ENCODE results near the gene CCDC7. TPM values are rescaled to one million over a fixed set of nuclear protein-coding genes. Genes with fewer than 3 reads are reported as not detected.

CCDC7 gene
- total and polyA plus RNA-seq, 12 donors: 1.8 to 31.2 (median 16.9) TPM

GRCh38 chr10:32433542-32433941 lies 12.4 kb upstream of the CCDC7 start:
- no peak overlapping the region for H3K4me3 ChIP-seq

GRCh38 chr10:32436215-32436614 lies 9.7 kb upstream of the CCDC7 start:
- Histone ChIP-seq H3K9me3 (replicated peaks in 1 of 3) (no peaks in the 10 kb centered on the region), H3K4me1 (replicated peaks in 1 of 2) (no peaks in the 10 kb centered on the region), H3K36me3 (replicated peaks in 1 of 2) (no peaks in the 10 kb centered on the region), H3K4me3 (no peak overlapping the region), H3K27me3 (no peaks in the 10 kb centered on the region), H3K27ac (no peak overlapping the region)
- intact Hi-C loops (cut with DNase I): no loop called here
- DNase-seq: no peak
- TF ChIP-seq POLR2A (IDR thresholded peaks at IDR 0.05): no peak
- TF ChIP-seq, protein P1, sequence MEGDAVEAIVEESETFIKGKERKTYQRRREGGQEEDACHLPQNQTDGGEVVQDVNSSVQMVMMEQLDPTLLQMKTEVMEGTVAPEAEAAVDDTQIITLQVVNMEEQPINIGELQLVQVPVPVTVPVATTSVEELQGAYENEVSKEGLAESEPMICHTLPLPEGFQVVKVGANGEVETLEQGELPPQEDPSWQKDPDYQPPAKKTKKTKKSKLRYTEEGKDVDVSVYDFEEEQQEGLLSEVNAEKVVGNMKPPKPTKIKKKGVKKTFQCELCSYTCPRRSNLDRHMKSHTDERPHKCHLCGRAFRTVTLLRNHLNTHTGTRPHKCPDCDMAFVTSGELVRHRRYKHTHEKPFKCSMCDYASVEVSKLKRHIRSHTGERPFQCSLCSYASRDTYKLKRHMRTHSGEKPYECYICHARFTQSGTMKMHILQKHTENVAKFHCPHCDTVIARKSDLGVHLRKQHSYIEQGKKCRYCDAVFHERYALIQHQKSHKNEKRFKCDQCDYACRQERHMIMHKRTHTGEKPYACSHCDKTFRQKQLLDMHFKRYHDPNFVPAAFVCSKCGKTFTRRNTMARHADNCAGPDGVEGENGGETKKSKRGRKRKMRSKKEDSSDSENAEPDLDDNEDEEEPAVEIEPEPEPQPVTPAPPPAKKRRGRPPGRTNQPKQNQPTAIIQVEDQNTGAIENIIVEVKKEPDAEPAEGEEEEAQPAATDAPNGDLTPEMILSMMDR (IDR thresholded peaks at IDR 0.05): no peak

More at GRCh38 chr10:32433542-32433941, 12.4 kb upstream of the CCDC7 start:
- intact Hi-C loops (cut with DNase I): no loop called here
- no peak overlapping the region for H3K27ac ChIP-seq
- H3K27me3 ChIP-seq: no peaks in the 10 kb centered on the region
- no peak for TF ChIP-seq POLR2A (IDR thresholded peaks at IDR 0.05)
- TF ChIP-seq, protein P1 (IDR thresholded peaks at IDR 0.05): no peak
- H3K36me3 ChIP-seq (replicated peaks in 1 of 2): no peaks in the 10 kb centered on the region
- 38 to 67% (median 49%) methylated on average over 1 of the region's 1 CpG for WGBS, 4 donors
- no peak for DNase-seq
- no peaks in the 10 kb centered on the region for H3K4me1 ChIP-seq (replicated peaks in 1 of 2)
- no peaks in the 10 kb centered on the region for H3K9me3 ChIP-seq (replicated peaks in 1 of 3)

DNA sequence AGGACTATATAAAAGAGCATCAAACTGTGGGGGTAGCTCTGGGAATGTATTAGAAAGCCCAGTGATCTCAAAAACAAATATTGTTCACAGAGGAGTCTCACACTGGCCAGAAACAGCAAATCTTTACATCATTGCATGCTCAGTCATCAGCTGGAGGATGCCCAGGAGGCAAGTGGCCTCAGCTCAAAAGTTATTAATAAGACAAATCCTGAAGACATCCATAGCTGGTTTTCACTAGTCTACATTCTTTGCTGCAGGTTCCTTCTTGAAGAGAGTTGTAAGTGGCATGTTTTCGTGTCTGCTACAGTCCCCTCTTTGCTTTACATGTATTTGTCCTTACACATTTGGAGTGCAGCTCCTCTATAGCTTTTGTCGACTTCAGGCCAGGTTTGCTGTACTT lies 8.6 kb upstream of the CCDC7 start:
- TF ChIP-seq, protein P1 (IDR thresholded peaks at IDR 0.05): no peak
- TF ChIP-seq POLR2A (IDR thresholded peaks at IDR 0.05): no peak
- Histone ChIP-seq H3K4me1 (replicated peaks in 1 of 2) (no peaks in the 10 kb centered on the region), H3K9me3 (replicated peaks in 1 of 3) (no peaks in the 10 kb centered on the region), H3K27me3 (no peaks in the 10 kb centered on the region), H3K27ac (no peak overlapping the region), H3K4me3 (no peak overlapping the region), H3K36me3 (replicated peaks in 1 of 2) (no peaks in the 10 kb centered on the region)
- intact Hi-C loops (cut with DNase I): no loop called here
- no peak for DNase-seq
- WGBS, 4 donors: 63 to 77% (median 72%) methylated on average over 2 of the region's 2 CpGs

- no peaks in the 10 kb centered on the region for H3K27me3 ChIP-seq
- WGBS, 4 donors: 92 to 96% (median 95%) methylated on average over 4 of the region's 4 CpGs
- no peak for TF ChIP-seq POLR2A (IDR thresholded peaks at IDR 0.05)
- TF ChIP-seq, protein P1 (IDR thresholded peaks at IDR 0.05): no peak
- no peaks in the 10 kb centered on the region for H3K36me3 ChIP-seq (replicated peaks in 1 of 2)
- intact Hi-C loops (cut with DNase I): no loop called here
- H3K27ac ChIP-seq: peak overlapping the region in 1 of 5 donors; percentile 93
- peaks cover 0 to 7% of the 10 kb centered on the region in 2 donors for H3K4me1 ChIP-seq (replicated peaks in 1 of 2)
- DNase-seq: no peak
- H3K9me3 ChIP-seq (replicated peaks in 1 of 3): no peaks in the 10 kb centered on the region
- peak overlapping the region in 1 of 4 donors; percentile 66 for H3K4me3 ChIP-seq
Observed at GRCh38 chr10:32445036-32445435, 904 bp upstream of the CCDC7 start.

Data from adrenal gland (tissue), 12 donors.